ENCODE measurements around the gene ZNF407. TPM values are rescaled to one million over a fixed set of nuclear protein-coding genes. Genes with fewer than 3 reads are reported as not detected.
"Not testable (repeated sequence)": the region's sequence is repeated elsewhere in the genome, so short reads cannot be mapped to it uniquely, and the experiment has no call there.

Gene ZNF407
- total RNA-seq, 1 experiment from 2014 or later: 5.9 TPM

- DNase-seq (ENCODE audit: low read depth): no peak
Measured at GRCh38 chr18:75071866-75072671, 474.4 kb downstream of the ZNF407 start.

GRCh38 chr18:75072672-75073371, 475.2 kb downstream of the ZNF407 start:
- DNase-seq (ENCODE audit: low read depth): no peak

GRCh38 chr18:75073654-75074053, 476.0 kb downstream of the ZNF407 start:
- no peak for DNase-seq (ENCODE audit: low read depth)

GRCh38 chr18:75074196-75075015, 476.7 kb downstream of the ZNF407 start:
- no peak for DNase-seq (ENCODE audit: low read depth)

- DNase-seq (ENCODE audit: low read depth): no peak
Measured at GRCh38 chr18:75075016-75075305, 477.3 kb downstream of the ZNF407 start.

GRCh38 chr18:75075429-75075841, 477.8 kb downstream of the ZNF407 start:
- DNase-seq (ENCODE audit: low read depth): no peak

- no peak for DNase-seq (ENCODE audit: low read depth)
Measured at GRCh38 chr18:75076286-75076685, 478.6 kb downstream of the ZNF407 start.

GRCh38 chr18:75081486-75081885, 483.8 kb downstream of the ZNF407 start:
- DNase-seq (ENCODE audit: low read depth): no peak

- no peak for DNase-seq (ENCODE audit: low read depth)
Measured at GRCh38 chr18:75083131-75083530, 485.5 kb downstream of the ZNF407 start.

- DNase-seq (ENCODE audit: low read depth): no peak
Measured at GRCh38 chr18:75083761-75084160, 486.1 kb downstream of the ZNF407 start.

GRCh38 chr18:75085676-75086075, 488.0 kb downstream of the ZNF407 start:
- not testable (repeated sequence) for DNase-seq (ENCODE audit: low read depth)

- no peak for DNase-seq (ENCODE audit: low read depth)
Measured at GRCh38 chr18:75086494-75087034, 488.9 kb downstream of the ZNF407 start.

GRCh38 chr18:75087119-75088020, 489.7 kb downstream of the ZNF407 start:
- DNase-seq (ENCODE audit: low read depth): no peak

- no peak for DNase-seq (ENCODE audit: low read depth)
Measured at GRCh38 chr18:75088021-75088506, 490.4 kb downstream of the ZNF407 start.

GRCh38 chr18:75088622-75089211, 491.0 kb downstream of the ZNF407 start:
- no peak for DNase-seq (ENCODE audit: low read depth)

- DNase-seq (ENCODE audit: low read depth): peak; percentile 21
Measured at GRCh38 chr18:75089748-75090327, 492.2 kb downstream of the ZNF407 start.

- DNase-seq (ENCODE audit: low read depth): no peak
Measured at GRCh38 chr18:75090336-75090735, 492.7 kb downstream of the ZNF407 start.

GRCh38 chr18:75097491-75098225, 500.0 kb downstream of the ZNF407 start:
- DNase-seq (ENCODE audit: low read depth): no peak

- no peak for DNase-seq (ENCODE audit: low read depth)
Measured at GRCh38 chr18:75100832-75101630, 503.4 kb downstream of the ZNF407 start.

All from Daoy (cell line).